Astrocyte of the hippocampus (primary cell): ENCODE data around the gene LKAAEAR1.
"Not testable (repeated sequence)": the region's sequence is repeated elsewhere in the genome, so short reads cannot be mapped to it uniquely, and the experiment has no call there.

Experiments
- DNase-seq: peaks from one replicate; pipeline ENCODE4 v3.0.0; 2011; ENCODE audit warnings: low read depth, low spot score

Gene LKAAEAR1

GRCh38 chr20:64099086-64099786 is 15.0 kb upstream of the LKAAEAR1 start:
- DNase-seq: no peak

GRCh38 chr20:64098471-64099013 is 14.3 kb upstream of the LKAAEAR1 start:
- no peak for DNase-seq

GRCh38 chr20:64096535-64096934 is 12.3 kb upstream of the LKAAEAR1 start:
- no peak for DNase-seq

GRCh38 chr20:64095927-64096326 is 11.7 kb upstream of the LKAAEAR1 start:
- no peak for DNase-seq

- no peak for DNase-seq
Measured at GRCh38 chr20:64095455-64095854, 11.3 kb upstream of the LKAAEAR1 start.

GRCh38 chr20:64093013-64093503 is 8.9 kb upstream of the LKAAEAR1 start:
- DNase-seq: no peak

GRCh38 chr20:64092258-64093012 is 8.2 kb upstream of the LKAAEAR1 start:
- no peak for DNase-seq

GRCh38 chr20:64091770-64092169 is 7.6 kb upstream of the LKAAEAR1 start:
- no peak for DNase-seq

- DNase-seq: no peak
Measured at GRCh38 chr20:64091340-64091739, 7.1 kb upstream of the LKAAEAR1 start.

GRCh38 chr20:64090165-64090564 is 6.0 kb upstream of the LKAAEAR1 start:
- DNase-seq: no peak

GRCh38 chr20:64088586-64088985 is 4.4 kb upstream of the LKAAEAR1 start:
- not testable (repeated sequence) for DNase-seq

GRCh38 chr20:64087226-64087825 is 3.1 kb upstream of the LKAAEAR1 start:
- not testable (repeated sequence) for DNase-seq

GRCh38 chr20:64086801-64087200 is 2.6 kb upstream of the LKAAEAR1 start:
- no peak for DNase-seq

- DNase-seq: no peak
Measured at GRCh38 chr20:64084685-64085152, 521 bp upstream of the LKAAEAR1 start.

- DNase-seq: peak; percentile 91
Measured at GRCh38 chr20:64083378-64083803, 807 bp downstream of the LKAAEAR1 start.

GRCh38 chr20:64082820-64083377 is 1.3 kb downstream of the LKAAEAR1 start:
- DNase-seq: no peak

GRCh38 chr20:64082126-64082731 is 2.0 kb downstream of the LKAAEAR1 start:
- DNase-seq: no peak

- DNase-seq: no peak
Measured at GRCh38 chr20:64081624-64081964, 2.6 kb downstream of the LKAAEAR1 start.

GRCh38 chr20:64080813-64081623 is 3.2 kb downstream of the LKAAEAR1 start:
- no peak for DNase-seq

GRCh38 chr20:64080013-64080812 is 4.0 kb downstream of the LKAAEAR1 start, which contains the start of gene OPRL1:
TSS of gene OPRL1 (plus strand) at chr20:64080082. CDS start at chr20:64092721, 12,639 bp downstream.
- peak; percentile 42 for DNase-seq
